ENCODE measurements around the gene MON2. TPM values are rescaled to one million over a fixed set of nuclear protein-coding genes. Genes with fewer than 3 reads are reported as not detected.

The MON2 gene
- total and polyA plus RNA-seq, 12 donors, result 13.9 to 78.2 (median 41.4) TPM

DNA sequence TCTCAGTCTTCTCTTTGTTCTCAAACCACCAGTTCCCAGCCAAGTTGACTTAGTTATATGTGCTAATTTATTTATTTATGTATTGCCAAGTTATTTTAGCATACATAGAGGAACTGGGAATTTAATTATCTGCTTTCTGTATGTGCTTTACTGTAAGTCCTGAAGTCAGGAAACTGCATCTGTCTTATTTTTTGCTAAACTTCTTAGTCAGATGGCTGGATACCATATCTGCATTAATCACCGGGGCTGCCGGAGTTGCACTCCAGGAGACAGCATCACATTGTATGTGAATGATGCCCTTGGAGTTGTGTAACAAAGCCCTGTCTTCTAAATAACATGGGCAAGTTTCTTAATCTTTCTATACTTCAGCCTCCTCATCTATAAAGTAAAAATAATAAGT, 96.2 kb downstream of the MON2 start:
- DNase-seq, result peak in 3 of 7 donors; percentile 19 to 28 (median 27)
- TF ChIP-seq, protein P1, sequence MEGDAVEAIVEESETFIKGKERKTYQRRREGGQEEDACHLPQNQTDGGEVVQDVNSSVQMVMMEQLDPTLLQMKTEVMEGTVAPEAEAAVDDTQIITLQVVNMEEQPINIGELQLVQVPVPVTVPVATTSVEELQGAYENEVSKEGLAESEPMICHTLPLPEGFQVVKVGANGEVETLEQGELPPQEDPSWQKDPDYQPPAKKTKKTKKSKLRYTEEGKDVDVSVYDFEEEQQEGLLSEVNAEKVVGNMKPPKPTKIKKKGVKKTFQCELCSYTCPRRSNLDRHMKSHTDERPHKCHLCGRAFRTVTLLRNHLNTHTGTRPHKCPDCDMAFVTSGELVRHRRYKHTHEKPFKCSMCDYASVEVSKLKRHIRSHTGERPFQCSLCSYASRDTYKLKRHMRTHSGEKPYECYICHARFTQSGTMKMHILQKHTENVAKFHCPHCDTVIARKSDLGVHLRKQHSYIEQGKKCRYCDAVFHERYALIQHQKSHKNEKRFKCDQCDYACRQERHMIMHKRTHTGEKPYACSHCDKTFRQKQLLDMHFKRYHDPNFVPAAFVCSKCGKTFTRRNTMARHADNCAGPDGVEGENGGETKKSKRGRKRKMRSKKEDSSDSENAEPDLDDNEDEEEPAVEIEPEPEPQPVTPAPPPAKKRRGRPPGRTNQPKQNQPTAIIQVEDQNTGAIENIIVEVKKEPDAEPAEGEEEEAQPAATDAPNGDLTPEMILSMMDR (IDR thresholded peaks at IDR 0.05), result no peak
- no peak for TF ChIP-seq POLR2A (IDR thresholded peaks at IDR 0.05)
- H3K36me3 ChIP-seq (replicated peaks in 1 of 2), result peaks cover 0 to 15% of the 10 kb centered on the region in 2 donors
- H3K9me3 ChIP-seq (replicated peaks in 1 of 3), result no peaks in the 10 kb centered on the region
- H3K4me3 ChIP-seq, result no peak overlapping the region
- H3K4me1 ChIP-seq (replicated peaks in 1 of 2), result peaks cover 0 to 3% of the 10 kb centered on the region in 2 donors
- H3K27ac ChIP-seq, result no peak overlapping the region
- intact Hi-C loops (cut with DNase I), result loop anchor here in 1 of 2 donors (10.0 kb wide), 1 partner anchor 128 kb away; no protein-coding TSS in a partner anchor
- 35 to 51% (median 42%) methylated on average over 2 of the region's 2 CpGs for WGBS, 4 donors
- H3K27me3 ChIP-seq, result no peaks in the 10 kb centered on the region

DNA sequence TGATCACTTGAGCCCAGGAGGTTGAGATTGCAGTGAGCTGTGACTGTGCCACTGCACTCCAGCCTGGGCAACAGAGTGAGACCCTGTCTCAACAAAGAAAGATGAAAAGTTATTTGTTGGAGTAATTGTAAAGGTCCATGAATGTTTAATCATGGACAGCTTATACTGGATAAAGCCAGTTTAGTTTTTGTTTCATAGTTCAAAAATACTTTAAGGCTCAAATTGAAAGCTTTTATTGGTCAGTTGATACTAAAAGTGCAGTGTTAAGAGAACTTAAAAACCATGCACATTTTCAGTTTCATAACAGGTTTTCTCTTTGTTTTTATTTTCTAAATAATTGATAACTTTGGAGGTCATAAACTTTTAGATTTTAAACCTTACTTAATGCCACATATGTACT, 108.4 kb downstream of the MON2 start:
- TF ChIP-seq, protein P1 (IDR thresholded peaks at IDR 0.05), result no peak
- no peak for TF ChIP-seq POLR2A (IDR thresholded peaks at IDR 0.05)
- Histone ChIP-seq H3K27ac (no peak overlapping the region), H3K27me3 (no peaks in the 10 kb centered on the region), H3K36me3 (replicated peaks in 1 of 2) (no peaks in the 10 kb centered on the region), H3K4me1 (replicated peaks in 1 of 2) (no peaks in the 10 kb centered on the region), H3K9me3 (replicated peaks in 1 of 3) (no peaks in the 10 kb centered on the region), H3K4me3 (no peak overlapping the region)
- DNase-seq, result no peak
- intact Hi-C loops (cut with DNase I), result no loop called here

DNA sequence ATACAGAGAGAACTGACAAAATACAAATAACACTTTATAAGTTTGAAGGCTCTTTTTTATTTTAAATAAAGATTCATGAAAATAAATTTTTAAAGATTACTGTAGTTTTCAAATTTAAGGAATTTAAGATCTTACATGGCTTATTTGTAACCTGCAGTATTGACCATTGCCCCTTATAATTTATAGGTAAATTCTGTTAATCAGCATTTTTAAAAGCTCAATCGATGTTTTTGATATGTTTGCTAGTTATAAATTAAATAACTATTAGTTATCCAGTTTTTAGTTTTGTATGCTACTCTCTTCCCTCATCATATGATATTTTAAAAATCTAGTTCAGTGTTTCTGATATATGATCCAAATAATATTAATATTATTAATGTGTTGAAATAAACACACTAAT, 109.9 kb downstream of the MON2 start:
- no peaks in the 10 kb centered on the region for H3K27me3 ChIP-seq
- H3K4me3 ChIP-seq, result no peak overlapping the region
- no peak overlapping the region for H3K27ac ChIP-seq
- TF ChIP-seq POLR2A (IDR thresholded peaks at IDR 0.05), result no peak
- TF ChIP-seq, protein P1 (IDR thresholded peaks at IDR 0.05), result no peak
- WGBS, 4 donors, result 85 to 97% (median 90%) methylated on average over 1 of the region's 1 CpG
- no peak for DNase-seq
- no peaks in the 10 kb centered on the region for H3K9me3 ChIP-seq (replicated peaks in 1 of 3)
- H3K4me1 ChIP-seq (replicated peaks in 1 of 2), result no peaks in the 10 kb centered on the region
- no peaks in the 10 kb centered on the region for H3K36me3 ChIP-seq (replicated peaks in 1 of 2)
- intact Hi-C loops (cut with DNase I), result no loop called here

DNA sequence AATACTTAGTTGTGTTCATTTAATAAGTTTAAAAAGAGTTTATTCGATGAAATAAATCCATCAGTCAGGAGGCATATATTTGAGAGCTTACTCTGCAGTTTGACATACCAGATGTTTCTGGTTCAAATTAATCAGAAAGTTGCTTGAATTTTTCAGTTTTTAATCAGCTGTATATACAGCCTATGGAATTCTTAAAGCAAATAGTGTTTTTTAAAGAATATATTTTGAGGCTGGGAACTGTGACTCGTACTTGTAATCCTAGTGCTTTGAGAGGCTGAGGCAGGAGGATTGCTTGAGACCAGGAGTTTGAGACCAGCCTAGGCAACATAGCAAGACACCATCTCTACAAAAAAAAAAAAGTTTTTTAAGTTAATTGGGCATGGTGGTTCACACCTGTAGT, 112.1 kb downstream of the MON2 start:
- no peak for DNase-seq
- Histone ChIP-seq H3K27me3 (no peaks in the 10 kb centered on the region), H3K9me3 (replicated peaks in 1 of 3) (no peaks in the 10 kb centered on the region), H3K4me3 (no peak overlapping the region), H3K27ac (no peak overlapping the region), H3K4me1 (replicated peaks in 1 of 2) (no peaks in the 10 kb centered on the region), H3K36me3 (replicated peaks in 1 of 2) (no peaks in the 10 kb centered on the region)
- 93 to 100% (median 98%) methylated on average over 2 of the region's 2 CpGs for WGBS, 4 donors
- TF ChIP-seq, protein P1 (IDR thresholded peaks at IDR 0.05), result no peak
- TF ChIP-seq POLR2A (IDR thresholded peaks at IDR 0.05), result no peak
- intact Hi-C loops (cut with DNase I), result no loop called here
